HG03175 (cell line): ENCODE measurements around the gene IL1RAP.
"Not testable (repeated sequence)": the region's sequence is repeated elsewhere in the genome, so short reads cannot be mapped to it uniquely, and the experiment has no call there.

Experiments
- ATAC-seq: cut with Tn5 transposase; IDR thresholded peaks from one replicate; pipeline ENCODE4 v1.9.1; 2021; ENCODE audit warnings: mild to moderate bottlenecking, moderate library complexity; ENCODE audit not compliant: unreplicated experiment

IL1RAP gene

GRCh38 chr3:190644766-190645165, 130.9 kb downstream of the IL1RAP start:
- no peak for ATAC-seq

DNA sequence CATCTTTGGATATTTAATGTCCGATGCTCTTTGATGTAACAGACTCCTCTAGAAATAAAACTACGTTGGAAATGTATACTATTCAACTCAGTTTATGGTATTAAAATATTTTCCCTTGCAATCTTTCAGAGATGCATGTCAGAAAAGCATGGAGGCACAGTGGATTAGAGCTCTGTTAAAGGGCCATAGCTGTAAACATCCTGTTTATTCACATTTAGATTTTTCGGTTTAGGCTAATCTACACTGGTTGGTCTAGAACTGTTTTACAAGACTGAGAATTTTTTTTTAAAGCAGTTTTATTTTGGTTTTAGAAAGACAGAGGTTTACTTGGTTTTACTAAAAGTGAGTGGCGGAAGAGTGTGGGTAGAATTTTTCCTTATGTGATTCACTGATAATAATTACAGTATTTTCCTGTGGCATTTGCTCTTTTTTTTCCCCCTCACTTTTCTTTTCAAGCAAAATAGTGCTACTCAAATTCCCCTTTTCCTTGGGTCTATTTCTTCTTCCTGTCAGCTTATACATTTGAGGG, 132.1 kb downstream of the IL1RAP start:
- ATAC-seq: no peak

- ATAC-seq: no peak
Measured at GRCh38 chr3:190646996-190647395, 133.1 kb downstream of the IL1RAP start.

- no peak for ATAC-seq
Measured at GRCh38 chr3:190655933-190656332, 142.0 kb downstream of the IL1RAP start.

DNA sequence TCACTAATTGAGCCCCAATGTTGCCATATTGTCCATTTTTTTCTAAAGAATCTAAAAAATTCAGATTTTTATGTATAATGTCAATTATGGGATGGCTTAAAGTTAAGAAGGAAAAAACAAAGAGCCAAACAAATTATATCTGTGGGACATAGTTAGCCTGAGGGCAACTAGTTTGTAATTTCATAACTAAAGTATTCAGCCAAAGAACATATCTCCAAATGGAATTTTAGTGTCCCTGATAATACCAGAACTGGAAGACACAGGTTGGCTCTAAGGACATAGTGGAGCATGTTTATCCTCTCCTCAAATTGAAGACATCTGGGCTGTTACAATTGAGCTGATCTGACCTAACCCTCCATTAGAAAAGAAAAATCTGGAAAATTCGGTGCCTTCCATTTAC, 144.2 kb downstream of the IL1RAP start:
- ATAC-seq: no peak

DNA sequence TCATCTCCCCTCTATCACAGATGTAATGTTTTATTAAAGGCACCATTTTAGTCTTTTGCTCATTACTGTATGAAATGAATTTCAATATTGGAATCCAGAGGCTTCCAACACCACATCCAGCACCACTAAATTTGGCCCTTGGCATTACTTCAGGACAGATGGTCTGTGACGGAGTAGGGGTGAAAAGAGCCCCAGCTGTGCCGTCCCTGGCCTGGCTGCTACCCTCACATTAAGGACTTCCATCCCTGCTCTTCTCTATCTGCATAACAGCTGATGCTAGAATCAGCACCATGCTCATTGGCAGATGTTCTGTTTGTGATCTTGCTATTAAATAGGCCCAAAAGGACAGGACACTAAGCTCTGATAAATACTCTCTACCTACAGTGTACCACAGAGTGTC, 152.9 kb downstream of the IL1RAP start:
- ATAC-seq: no peak

DNA sequence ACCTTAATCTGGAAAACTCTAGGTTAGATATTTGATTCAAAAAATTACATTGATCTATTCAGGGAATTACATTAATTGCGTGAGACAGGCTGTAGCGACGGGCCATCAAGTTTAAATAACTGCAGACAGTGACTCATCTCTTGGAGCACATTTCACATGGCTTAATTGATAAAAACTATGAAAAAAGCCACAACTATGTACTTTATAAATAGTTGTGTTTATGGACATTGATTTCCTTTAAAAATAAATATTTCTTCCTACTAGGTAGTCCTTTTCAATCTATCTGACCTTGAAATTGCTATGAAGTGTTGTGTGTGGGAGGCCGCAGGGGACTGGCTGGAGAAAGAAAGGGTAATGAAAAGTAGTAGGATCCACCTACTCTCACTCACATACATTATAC, 157.8 kb downstream of the IL1RAP start:
- no peak for ATAC-seq

DNA sequence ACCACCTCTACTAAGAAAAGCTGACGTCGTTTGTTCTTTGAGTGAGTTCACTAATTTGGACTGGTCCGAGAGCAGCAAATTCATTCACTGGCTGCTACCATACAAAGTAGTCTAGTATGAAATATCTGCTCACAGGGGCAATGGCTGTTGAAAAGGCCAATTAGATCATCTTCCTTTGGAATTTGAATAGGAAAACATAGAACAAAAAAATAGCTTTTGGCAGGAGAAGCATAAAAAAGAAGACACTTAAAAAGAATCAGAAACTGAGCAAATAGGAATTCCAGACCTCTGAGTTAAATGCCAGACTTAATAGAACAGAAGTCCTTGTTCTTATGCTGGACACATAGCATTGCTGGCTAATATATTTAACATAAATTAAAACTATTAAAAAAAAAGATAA, 159.3 kb downstream of the IL1RAP start:
- no peak for ATAC-seq

GRCh38 chr3:190676481-190676880, 162.6 kb downstream of the IL1RAP start:
- no peak for ATAC-seq

DNA sequence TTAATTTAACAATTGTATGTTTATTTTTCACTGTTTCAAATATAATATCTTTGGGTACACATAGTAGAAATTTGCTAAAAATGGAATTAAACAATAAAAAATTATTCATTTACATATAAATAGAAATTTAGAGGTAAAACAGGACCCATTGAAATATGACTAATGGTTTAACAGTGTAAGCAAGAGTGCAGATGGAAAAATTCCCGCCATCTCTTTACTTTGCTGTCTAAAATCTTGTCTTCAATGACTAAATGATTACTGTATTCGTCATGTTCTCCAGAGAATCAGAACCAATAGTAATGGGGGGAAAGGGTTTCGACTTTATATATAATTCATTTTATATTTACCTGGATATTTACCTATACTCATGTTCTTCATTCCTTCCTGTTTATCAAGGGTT, 163.1 kb downstream of the IL1RAP start:
- ATAC-seq: no peak

DNA sequence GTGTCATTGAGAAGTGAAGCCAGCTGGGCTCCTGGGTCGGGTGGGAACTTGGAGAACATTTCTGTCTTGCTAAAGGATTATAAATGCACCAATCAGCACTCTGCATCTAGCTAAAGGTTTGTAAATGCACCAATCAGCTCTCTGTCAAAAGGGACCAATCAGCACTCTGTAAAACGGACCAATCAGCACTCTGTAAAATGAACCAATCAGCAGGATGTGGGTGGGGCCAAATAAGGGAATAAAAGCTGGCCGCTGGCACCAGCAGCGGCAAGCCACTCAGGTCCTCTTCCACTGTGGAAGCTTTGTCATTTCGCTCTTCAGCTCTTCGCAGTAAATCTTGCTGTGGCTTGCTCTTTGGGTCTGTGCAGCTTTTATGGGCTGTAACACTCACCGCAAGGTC, 164.0 kb downstream of the IL1RAP start:
- not testable (repeated sequence) for ATAC-seq

DNA sequence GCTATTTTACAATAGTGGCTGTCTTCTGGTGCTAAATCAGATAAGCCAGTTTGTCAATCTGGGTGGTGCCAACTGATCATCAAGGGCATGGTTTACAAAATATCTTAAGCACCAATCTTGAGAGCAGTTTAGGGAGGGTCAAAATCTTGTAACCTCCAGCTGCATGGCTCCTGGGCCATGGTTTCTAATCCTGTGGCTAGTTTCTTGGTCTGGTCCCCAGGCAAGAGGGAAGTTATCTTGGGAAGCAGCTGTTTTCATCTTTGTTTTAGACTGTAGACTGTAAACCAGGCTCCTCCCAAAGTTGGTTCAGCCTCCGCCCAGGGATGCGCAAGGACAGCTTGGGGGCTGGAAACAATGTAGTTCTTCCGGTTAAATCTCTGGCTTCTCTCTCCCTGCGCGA, 166.8 kb downstream of the IL1RAP start:
- ATAC-seq: no peak

DNA sequence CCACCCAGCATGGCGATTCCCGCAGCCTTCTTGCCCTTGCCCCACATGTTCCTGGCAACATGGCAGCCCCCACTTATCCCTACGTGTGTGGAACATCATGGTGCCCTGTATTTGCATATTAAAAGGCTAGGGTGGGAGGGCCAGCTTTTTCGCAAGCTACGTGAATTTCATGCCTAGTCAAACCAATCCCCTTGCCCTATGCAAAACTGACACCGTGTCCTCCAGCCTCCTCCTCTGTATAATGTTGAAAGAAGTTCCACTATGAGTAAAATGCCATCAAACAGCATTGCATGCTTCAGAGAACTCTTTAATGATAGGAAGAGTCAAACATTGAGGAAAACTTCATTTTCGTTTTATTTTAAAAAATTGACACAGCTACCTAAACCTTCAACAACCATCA, 170.9 kb downstream of the IL1RAP start:
- no peak for ATAC-seq

DNA sequence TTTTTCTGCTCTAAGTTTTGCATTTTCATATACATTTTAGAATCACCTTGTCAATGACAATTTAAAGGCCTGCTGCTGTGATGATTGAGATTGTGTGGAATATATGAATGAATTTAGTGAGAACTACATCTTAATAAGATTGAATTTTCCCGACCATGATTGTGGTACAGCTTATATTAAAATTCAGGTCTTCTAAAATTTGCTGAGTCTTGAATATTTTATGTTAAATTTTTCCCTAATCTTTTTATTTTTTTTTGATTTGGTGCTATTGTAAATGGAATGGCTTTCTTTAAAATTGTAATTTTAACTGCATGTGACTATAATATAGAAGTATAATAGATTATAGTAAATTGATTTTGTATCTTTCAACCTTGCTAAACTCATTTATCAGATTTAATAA, 172.1 kb downstream of the IL1RAP start:
- ATAC-seq: no peak

GRCh38 chr3:190690246-190690645, 176.4 kb downstream of the IL1RAP start:
- ATAC-seq: no peak

- ATAC-seq: no peak
Measured at GRCh38 chr3:190692256-190692655, 178.4 kb downstream of the IL1RAP start.

- no peak for ATAC-seq
Measured at GRCh38 chr3:190694335-190695001, 180.6 kb downstream of the IL1RAP start.

DNA sequence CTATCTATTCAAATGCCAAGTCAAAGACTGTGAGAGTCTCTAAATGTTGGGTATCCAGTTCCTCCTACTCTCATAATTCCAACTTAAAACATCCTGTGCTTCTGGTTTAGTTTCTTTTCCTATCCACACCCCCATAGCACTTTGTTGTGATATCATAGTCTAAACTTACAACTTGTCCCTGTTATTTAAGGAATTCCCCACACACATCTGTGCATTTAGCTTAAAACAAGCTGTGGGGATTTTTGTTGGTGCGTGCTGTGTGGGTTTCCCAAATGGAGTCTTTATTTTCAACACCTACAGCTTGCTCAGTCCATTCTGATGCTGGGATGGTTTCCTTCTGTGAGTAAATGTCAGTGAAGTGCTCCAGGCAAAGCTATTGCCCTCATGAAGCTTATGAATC, 181.3 kb downstream of the IL1RAP start:
- ATAC-seq: no peak

- ATAC-seq: no peak
Measured at GRCh38 chr3:190695994-190696393, 182.1 kb downstream of the IL1RAP start.

GRCh38 chr3:190696777-190697501, 183.1 kb downstream of the IL1RAP start:
- ATAC-seq: no peak

DNA sequence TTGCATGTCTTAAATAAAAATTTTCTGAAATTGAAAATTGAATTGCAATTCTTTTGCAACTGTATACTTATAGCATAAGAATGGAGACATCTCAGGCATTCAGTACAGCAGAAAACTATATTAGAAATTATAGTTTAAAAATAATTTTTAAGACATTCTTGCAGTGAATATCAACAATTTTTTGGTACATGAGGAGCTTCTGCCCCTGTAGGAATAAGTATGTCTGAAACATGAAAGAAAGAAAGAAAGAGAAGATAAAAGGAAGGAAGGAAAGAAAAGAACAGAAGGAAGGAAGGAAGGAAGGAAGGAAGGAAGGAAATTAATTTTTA, 183.6 kb downstream of the IL1RAP start:
- no peak for ATAC-seq

DNA sequence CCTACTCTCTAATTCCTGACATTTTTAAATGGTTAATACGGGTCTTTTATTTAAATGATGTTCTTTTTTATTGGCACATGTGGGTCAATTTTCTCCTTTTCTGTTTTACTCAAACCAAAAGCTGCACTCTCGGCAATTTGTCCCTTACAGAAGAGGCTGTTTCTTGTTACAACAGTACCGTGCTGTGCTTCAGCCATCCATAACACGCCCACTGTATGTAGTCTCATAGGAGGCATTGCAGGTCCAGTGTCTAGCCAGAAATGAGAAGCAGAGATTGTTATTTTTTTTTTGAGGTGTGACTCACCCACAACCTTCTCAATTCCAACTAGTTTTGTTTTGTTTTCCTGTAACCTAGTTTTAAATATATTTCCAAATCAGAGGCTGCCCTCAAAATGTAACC, 184.0 kb downstream of the IL1RAP start:
- ATAC-seq: no peak

DNA sequence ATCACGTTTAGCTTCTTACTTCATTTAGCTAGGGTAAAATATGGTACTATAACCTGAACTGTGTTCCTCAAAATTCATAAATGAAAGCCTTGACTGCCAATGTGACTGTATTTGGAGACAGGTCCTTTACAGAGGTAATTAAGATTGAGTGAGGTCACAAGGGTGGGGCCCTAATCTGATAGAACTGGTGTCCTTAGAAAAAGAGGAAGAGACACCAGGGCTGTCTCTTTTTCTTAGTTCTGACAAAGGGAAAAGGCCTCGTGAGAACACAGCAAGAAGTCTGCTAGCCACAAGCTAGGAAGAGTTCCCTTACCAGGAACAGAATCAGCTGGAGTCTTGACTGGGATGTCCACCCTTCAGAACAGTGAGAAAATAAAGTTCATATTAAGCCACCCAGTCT, 185.9 kb downstream of the IL1RAP start:
- no peak for ATAC-seq
